ENCODE results near the gene RPUSD2. TPM values are rescaled to one million over a fixed set of nuclear protein-coding genes. Genes with fewer than 3 reads are reported as not detected.

The RPUSD2 gene, protein sequence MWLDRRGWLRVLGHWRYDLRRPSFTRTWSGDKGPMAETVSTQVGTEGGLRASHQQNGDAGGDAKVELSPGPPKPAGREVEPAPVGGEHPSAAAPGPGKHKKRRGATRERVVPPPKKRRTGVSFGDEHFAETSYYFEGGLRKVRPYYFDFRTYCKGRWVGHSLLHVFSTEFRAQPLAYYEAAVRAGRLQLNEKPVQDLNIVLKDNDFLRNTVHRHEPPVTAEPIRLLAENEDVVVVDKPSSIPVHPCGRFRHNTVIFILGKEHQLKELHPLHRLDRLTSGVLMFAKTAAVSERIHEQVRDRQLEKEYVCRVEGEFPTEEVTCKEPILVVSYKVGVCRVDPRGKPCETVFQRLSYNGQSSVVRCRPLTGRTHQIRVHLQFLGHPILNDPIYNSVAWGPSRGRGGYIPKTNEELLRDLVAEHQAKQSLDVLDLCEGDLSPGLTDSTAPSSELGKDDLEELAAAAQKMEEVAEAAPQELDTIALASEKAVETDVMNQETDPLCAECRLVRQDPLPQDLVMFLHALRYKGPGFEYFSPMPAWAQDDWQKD
- 7.0 and 13.2 TPM in 2 replicates for total RNA-seq

DNA sequence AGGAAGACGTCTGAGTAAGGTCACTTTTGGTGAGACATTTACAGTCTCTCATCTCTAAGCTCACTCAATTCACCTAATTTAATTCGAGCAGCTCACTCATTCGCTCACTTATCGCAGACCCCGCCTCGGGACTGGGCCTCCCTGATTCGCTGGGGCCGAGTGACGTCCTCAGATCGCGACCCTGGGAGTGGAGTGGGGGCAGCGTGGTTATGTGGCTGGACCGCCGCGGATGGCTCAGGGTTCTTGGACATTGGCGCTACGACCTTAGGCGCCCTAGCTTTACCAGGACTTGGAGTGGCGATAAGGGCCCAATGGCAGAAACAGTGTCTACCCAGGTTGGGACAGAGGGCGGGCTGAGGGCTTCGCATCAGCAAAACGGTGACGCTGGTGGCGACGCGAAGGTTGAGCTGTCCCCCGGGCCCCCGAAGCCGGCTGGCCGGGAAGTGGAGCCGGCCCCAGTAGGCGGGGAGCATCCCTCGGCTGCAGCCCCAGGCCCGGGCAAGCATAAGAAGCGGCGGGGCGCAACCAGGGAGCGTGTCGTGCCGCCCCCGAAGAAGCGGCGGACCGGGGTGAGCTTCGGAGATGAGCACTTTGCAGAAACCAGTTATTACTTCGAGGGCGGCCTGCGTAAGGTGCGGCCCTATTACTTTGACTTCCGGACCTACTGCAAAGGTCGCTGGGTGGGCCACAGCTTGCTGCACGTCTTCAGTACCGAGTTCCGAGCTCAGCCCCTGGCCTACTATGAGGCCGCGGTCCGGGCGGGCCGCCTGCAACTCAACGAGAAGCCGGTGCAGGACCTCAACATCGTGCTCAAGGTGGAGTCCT lies at the start of gene RPUSD2:
Gene RPUSD2 (plus strand): TSS at position 171 of the 825 bp plus-strand sequence. CDS start 39 bp downstream, at position 210.

DNA sequence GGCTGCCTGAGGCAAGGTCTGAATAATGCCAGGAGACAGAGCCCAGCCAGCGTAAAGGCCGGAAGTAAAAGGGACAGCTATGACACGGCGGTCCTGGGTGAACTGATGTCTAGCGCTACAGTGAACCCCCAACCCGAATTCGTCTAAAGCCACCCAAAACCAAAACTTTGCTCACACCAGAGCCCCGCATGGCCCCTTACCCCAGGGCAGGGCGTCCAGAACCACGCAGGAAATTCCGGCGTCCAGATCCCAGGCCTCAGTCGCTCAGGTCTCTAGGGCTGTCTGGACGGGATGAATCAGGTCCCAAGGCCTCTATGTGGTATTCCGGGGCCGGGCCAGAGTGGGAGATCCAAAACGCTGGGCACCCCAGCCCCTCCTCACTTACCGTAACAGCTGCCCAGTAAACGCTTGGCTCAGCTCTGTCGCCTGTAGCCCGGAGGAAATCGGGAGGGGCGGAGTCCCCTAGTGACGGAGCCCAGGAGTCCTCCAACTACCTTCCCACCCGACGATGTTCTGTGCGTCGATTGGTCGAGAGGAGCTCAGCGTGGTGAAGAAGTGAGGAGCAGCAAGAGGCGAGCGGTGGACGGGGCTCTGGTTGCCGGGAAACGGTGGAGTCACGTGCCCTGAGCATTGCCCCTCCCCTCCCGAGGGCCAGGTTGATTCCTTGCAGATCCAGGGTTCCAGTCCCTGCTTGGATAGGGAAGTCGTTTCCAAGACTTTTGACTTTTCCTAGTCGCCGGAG lies 4.3 kb upstream of the RPUSD2 start, which contains the start of gene CCDC32:
Gene CCDC32 (minus strand): TSS at position 452 of the 742 bp plus-strand sequence. CDS start 2,027 bp downstream, outside the sequence.

DNA sequence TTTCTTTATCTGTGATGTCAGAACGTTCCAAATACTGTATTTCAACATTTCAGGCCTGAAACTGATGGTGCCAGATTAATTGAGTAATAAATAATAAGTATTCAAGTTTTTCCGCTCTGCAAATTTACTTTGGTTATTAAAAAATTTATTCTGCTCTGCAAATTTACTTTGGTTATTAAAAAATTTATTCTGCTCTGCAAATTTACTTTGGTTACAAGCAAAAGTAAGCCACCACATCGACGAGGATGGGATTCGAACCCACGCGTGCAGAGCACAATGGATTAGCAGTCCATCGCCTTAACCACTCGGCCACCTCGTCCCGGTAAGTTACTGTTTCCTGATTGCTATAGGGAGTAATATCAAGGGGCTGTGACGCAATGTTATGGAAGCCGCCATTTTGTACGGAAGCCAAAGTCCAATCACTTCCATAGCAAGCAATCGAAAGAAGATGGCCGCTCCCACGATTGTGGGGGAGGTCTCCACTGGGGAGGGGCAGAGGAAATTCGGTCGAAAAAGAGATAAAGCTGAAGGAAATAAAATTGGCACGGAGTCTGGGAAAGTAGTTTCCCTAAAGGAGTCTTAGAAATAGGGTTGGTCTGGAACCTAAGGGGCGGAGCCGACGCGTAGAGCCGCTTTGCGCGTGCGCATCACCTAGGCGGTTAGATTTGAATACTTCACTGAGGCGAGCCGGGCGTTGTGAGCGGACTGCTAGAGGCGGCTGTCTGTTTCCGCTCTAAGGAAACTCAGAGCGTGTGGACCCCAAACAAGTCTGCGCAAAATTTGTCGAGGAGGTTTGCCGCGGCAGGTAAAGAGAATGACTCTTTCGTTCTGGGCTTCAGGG lies 24.7 kb downstream of the RPUSD2 start, which contains the start of gene KNL1:
Gene KNL1 (plus strand): TSS at position 662 of the 841 bp plus-strand sequence. CDS start 8,683 bp downstream, outside the sequence.

Other genes with a start within 250 kb of the RPUSD2 start
- gene INAFM2, start 245.6 kb upstream of the RPUSD2 start, total RNA-seq, result 16.8 and 28.0 TPM in 2 replicates
- 1.1 and 5.2 TPM in 2 replicates for gene CCDC9B, start 228.4 kb upstream of the RPUSD2 start, total RNA-seq
- not detected in 2 replicates for gene PHGR1, start 218.3 kb upstream of the RPUSD2 start, total RNA-seq
- 0.16 and 0.36 TPM in 2 replicates for gene DISP2, start 211.1 kb upstream of the RPUSD2 start, total RNA-seq
- 14.3 and 16.5 TPM in 2 replicates for gene KNSTRN, start 186.6 kb upstream of the RPUSD2 start, total RNA-seq
- 25.1 and 33.7 TPM in 2 replicates for gene IVD, start 163.5 kb upstream of the RPUSD2 start, total RNA-seq
- 11.2 and 16.2 TPM in 2 replicates for gene BAHD1, start 128.3 kb upstream of the RPUSD2 start, total RNA-seq
- 23.3 and 24.6 TPM in 2 replicates for gene CHST14, start 98.3 kb upstream of the RPUSD2 start, total RNA-seq
- 30.3 and 42.8 TPM in 2 replicates for gene CCDC32, start 4.3 kb upstream of the RPUSD2 start, total RNA-seq
- gene KNL1, start 24.9 kb downstream of the RPUSD2 start, total RNA-seq, result 5.5 and 8.8 TPM in 2 replicates
- 3.4 and 9.1 TPM in 2 replicates for gene RAD51, start 125.9 kb downstream of the RPUSD2 start, total RNA-seq
- 18.8 and 21.5 TPM in 2 replicates for gene RMDN3, start 186.0 kb downstream of the RPUSD2 start, total RNA-seq
- gene GCHFR, start 194.8 kb downstream of the RPUSD2 start, total RNA-seq, result 1.3 and 11.2 TPM in 2 replicates
- under 0.01 and 0.36 TPM in 2 replicates for gene C15orf62, start 200.7 kb downstream of the RPUSD2 start, total RNA-seq
- 11.2 and 12.8 TPM in 2 replicates for gene ZFYVE19, start 237.8 kb downstream of the RPUSD2 start, total RNA-seq
- 18.8 and 24.3 TPM in 2 replicates for gene DNAJC17, start 238.2 kb downstream of the RPUSD2 start, total RNA-seq

Data from cardiac atrium fibroblast (primary cell).